ENCODE data around the gene SMYD2.

DNA sequence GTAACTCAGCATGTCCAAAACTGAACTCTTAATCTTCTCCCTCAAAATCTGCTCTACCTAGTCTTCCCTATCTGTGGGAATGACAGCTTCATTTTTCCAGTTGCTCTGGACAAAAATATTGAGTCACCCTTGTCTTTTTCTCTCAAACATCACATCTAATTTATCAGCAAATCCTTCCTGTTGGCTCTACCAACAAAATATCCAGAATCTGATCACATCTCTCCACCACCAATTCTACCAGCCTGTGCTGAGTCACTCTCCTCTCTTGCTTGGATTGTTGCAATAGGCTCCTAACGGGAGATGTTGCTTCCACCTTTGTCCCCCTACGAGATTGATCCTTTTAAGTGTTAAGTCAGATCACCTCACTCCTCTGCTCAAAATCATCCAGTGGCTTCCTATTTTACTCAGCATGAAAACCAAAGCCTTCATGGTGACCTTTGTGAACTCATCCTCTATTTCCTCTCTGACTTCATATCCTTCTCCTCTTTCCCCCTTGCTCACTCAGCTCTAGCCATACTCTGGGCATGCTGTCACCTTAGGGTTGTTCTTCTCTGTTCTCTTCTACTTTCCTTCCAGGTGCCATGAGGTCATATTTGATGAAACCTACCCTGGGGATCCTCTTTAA lies 21.5 kb upstream of the SMYD2 start:
- TF ChIP-seq, protein P1, sequence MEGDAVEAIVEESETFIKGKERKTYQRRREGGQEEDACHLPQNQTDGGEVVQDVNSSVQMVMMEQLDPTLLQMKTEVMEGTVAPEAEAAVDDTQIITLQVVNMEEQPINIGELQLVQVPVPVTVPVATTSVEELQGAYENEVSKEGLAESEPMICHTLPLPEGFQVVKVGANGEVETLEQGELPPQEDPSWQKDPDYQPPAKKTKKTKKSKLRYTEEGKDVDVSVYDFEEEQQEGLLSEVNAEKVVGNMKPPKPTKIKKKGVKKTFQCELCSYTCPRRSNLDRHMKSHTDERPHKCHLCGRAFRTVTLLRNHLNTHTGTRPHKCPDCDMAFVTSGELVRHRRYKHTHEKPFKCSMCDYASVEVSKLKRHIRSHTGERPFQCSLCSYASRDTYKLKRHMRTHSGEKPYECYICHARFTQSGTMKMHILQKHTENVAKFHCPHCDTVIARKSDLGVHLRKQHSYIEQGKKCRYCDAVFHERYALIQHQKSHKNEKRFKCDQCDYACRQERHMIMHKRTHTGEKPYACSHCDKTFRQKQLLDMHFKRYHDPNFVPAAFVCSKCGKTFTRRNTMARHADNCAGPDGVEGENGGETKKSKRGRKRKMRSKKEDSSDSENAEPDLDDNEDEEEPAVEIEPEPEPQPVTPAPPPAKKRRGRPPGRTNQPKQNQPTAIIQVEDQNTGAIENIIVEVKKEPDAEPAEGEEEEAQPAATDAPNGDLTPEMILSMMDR (IDR thresholded peaks at IDR 0.05): no peak
- TF ChIP-seq POLR2A (IDR thresholded peaks at IDR 0.05): no peak
